GM21447 (cell line): ENCODE data around the gene HOXD3.

Source experiments
- ATAC-seq: cut with Tn5 transposase; IDR thresholded peaks from one replicate; pipeline ENCODE4 v1.9.1; 2021; ENCODE audit not compliant: unreplicated experiment

Gene HOXD3

GRCh38 chr2:176156807-176157498 lies at the start of gene HOXD3:
Gene HOXD3 (plus strand): TSS chr2:176157307. CDS start chr2:176169115, 11,808 bp downstream.
- ATAC-seq = no peak

GRCh38 chr2:176107731-176108181 lies 49.4 kb upstream of the HOXD3 start:
- ATAC-seq = no peak

GRCh38 chr2:176109192-176109901 lies 47.8 kb upstream of the HOXD3 start:
- ATAC-seq = no peak

GRCh38 chr2:176109946-176110345 lies 47.2 kb upstream of the HOXD3 start:
- no peak for ATAC-seq

GRCh38 chr2:176110415-176111308 lies 46.4 kb upstream of the HOXD3 start:
- no peak for ATAC-seq

GRCh38 chr2:176111309-176111663 lies 45.8 kb upstream of the HOXD3 start:
- no peak for ATAC-seq

GRCh38 chr2:176111846-176112374 lies 45.2 kb upstream of the HOXD3 start:
- no peak for ATAC-seq

- no peak for ATAC-seq
These were observed 44.5 kb upstream of the HOXD3 start for GRCh38 chr2:176112375-176113302.

GRCh38 chr2:176114120-176114929 lies 42.8 kb upstream of the HOXD3 start:
- ATAC-seq = no peak

- no peak for ATAC-seq
These were observed 42.0 kb upstream of the HOXD3 start for GRCh38 chr2:176114930-176115625.

- ATAC-seq = no peak
These were observed 41.0 kb upstream of the HOXD3 start, which contains the start of gene HOXD10 for GRCh38 chr2:176115883-176116813. Gene HOXD10 (plus strand): TSS chr2:176116778. CDS start chr2:176116834, 56 bp downstream.

GRCh38 chr2:176117162-176117822 lies 39.8 kb upstream of the HOXD3 start:
- ATAC-seq = no peak

- ATAC-seq = no peak
These were observed 39.2 kb upstream of the HOXD3 start for GRCh38 chr2:176117823-176118371.

- ATAC-seq = no peak
These were observed 38.3 kb upstream of the HOXD3 start for GRCh38 chr2:176118601-176119339.

- no peak for ATAC-seq
These were observed 36.5 kb upstream of the HOXD3 start for GRCh38 chr2:176120364-176121189.
